Measurements from ENCODE around the gene PDCD4.

DNA sequence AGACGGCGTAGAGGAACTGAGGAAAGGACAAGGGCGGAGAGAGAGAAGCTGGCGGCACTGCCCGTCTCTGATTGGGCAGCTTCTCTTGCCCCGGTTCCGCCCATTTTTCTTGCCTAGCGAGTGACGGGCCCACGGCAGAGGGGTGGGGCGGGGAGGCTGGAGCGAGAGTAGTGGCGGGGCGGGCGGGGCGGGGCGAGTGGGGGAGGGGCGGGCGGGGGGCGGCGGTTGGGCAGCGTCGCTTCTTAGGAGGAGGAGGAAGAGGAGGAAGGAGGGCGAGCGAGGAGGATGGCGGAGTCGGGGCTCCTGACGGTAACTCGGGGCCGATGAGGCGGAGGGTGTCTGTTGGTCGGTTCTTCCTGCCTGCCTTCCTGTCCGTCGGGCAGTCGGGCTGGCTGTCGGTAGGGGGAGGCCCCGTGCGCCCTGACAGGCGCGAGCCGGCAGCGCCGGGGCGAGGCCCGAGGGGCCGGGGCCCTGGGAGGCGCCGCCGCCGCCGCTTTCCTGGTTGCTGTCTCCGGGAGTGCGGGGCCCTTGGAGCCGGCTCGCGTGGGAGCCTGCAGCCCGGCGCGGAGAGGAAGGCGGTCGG is 47.7 kb downstream of the PDCD4 start, which contains the start of gene SHOC2:
- TF ChIP-seq, protein P1, sequence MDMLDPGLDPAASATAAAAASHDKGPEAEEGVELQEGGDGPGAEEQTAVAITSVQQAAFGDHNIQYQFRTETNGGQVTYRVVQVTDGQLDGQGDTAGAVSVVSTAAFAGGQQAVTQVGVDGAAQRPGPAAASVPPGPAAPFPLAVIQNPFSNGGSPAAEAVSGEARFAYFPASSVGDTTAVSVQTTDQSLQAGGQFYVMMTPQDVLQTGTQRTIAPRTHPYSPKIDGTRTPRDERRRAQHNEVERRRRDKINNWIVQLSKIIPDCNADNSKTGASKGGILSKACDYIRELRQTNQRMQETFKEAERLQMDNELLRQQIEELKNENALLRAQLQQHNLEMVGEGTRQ (IDR thresholded peaks at IDR 0.05; ENCODE audit: borderline replicate concordance, low read depth, low read length) = no peak
- TF ChIP-seq, protein P2, sequence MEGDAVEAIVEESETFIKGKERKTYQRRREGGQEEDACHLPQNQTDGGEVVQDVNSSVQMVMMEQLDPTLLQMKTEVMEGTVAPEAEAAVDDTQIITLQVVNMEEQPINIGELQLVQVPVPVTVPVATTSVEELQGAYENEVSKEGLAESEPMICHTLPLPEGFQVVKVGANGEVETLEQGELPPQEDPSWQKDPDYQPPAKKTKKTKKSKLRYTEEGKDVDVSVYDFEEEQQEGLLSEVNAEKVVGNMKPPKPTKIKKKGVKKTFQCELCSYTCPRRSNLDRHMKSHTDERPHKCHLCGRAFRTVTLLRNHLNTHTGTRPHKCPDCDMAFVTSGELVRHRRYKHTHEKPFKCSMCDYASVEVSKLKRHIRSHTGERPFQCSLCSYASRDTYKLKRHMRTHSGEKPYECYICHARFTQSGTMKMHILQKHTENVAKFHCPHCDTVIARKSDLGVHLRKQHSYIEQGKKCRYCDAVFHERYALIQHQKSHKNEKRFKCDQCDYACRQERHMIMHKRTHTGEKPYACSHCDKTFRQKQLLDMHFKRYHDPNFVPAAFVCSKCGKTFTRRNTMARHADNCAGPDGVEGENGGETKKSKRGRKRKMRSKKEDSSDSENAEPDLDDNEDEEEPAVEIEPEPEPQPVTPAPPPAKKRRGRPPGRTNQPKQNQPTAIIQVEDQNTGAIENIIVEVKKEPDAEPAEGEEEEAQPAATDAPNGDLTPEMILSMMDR (IDR thresholded peaks at IDR 0.05) = no peak
- no peak for TF ChIP-seq FOXJ3 (CRISPR knock-in tag; IDR thresholded peaks at IDR 0.05)
- TF ChIP-seq, protein P3, sequence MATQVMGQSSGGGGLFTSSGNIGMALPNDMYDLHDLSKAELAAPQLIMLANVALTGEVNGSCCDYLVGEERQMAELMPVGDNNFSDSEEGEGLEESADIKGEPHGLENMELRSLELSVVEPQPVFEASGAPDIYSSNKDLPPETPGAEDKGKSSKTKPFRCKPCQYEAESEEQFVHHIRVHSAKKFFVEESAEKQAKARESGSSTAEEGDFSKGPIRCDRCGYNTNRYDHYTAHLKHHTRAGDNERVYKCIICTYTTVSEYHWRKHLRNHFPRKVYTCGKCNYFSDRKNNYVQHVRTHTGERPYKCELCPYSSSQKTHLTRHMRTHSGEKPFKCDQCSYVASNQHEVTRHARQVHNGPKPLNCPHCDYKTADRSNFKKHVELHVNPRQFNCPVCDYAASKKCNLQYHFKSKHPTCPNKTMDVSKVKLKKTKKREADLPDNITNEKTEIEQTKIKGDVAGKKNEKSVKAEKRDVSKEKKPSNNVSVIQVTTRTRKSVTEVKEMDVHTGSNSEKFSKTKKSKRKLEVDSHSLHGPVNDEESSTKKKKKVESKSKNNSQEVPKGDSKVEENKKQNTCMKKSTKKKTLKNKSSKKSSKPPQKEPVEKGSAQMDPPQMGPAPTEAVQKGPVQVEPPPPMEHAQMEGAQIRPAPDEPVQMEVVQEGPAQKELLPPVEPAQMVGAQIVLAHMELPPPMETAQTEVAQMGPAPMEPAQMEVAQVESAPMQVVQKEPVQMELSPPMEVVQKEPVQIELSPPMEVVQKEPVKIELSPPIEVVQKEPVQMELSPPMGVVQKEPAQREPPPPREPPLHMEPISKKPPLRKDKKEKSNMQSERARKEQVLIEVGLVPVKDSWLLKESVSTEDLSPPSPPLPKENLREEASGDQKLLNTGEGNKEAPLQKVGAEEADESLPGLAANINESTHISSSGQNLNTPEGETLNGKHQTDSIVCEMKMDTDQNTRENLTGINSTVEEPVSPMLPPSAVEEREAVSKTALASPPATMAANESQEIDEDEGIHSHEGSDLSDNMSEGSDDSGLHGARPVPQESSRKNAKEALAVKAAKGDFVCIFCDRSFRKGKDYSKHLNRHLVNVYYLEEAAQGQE (IDR thresholded peaks at IDR 0.05; ENCODE audit: low read depth, low read length) = no peak
- no peak for TF ChIP-seq YY1 (IDR thresholded peaks at IDR 0.05; ENCODE audit: low read depth)
- no peak for TF ChIP-seq EZH2phosphoT487 (IDR thresholded peaks at IDR 0.05; ENCODE audit: borderline replicate concordance, low read depth)
- peak; percentile 10; the same call in 1 of the 2 replicates for TF ChIP-seq TAF1 (IDR thresholded peaks at IDR 0.05; ENCODE audit: borderline replicate concordance, low read depth, low read length)
- TF ChIP-seq, protein P4, sequence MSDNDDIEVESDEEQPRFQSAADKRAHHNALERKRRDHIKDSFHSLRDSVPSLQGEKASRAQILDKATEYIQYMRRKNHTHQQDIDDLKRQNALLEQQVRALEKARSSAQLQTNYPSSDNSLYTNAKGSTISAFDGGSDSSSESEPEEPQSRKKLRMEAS (IDR thresholded peaks at IDR 0.05; ENCODE audit: low read depth) = no peak
- no peak; the same call in 1 of the 2 replicates for TF ChIP-seq POLR2AphosphoS5 (IDR thresholded peaks at IDR 0.05; ENCODE audit: low read depth, low read length)
- TF ChIP-seq CHD2 (IDR thresholded peaks at IDR 0.05; ENCODE audit: low read length, partially characterized antibody) = no peak
- no peak for TF ChIP-seq RXRA (IDR thresholded peaks at IDR 0.05; ENCODE audit: borderline replicate concordance, low read depth)
- TF ChIP-seq RAD21 (IDR thresholded peaks at IDR 0.05; ENCODE audit: low read length) = no peak

Measured in SK-N-SH (cell line).